Activated T-cell treated with anti-CD3 and anti-CD28 coated beads, Interleukin-2, amount 50 U/mL, for 72 hours (primary cell): Measurements from ENCODE around the gene SEMA3E. TPM values are rescaled to one million over a fixed set of nuclear protein-coding genes. Genes with fewer than 3 reads are reported as not detected.

Experiments used
- ATAC-seq, 2 donors: fragments of 150-1000 bp; cut with Tn5 transposase; replicated peaks in 1 of 2; 2 replicates each; pipeline ENCODE4 v1.10.0; 2021; ENCODE audit warnings: moderate library complexity in 2 of 2, mild to moderate bottlenecking in 1 of 2
- DNase-seq, 2 donors: peaks; one replicate each; pipeline ENCODE4 v3.0.0; 2021 to 2022; ENCODE audit warnings: mixed read lengths in 1 of 2
- H3K27ac Mint-ChIP-seq: one replicate; pipeline ENCODE4 v1.8.0; 2022; ENCODE audit warnings: mild to moderate bottlenecking, moderate library complexity, mixed read lengths
- H3K27me3 Mint-ChIP-seq: one replicate; pipeline ENCODE4 v1.8.0; 2022; ENCODE audit warnings: low read depth, mixed read lengths
- H3K36me3 Mint-ChIP-seq, 2 donors: one replicate each; pipeline ENCODE4 v1.8.0; 2022; ENCODE audit warnings: mixed read lengths in 2 of 2, mild to moderate bottlenecking in 1 of 2; ENCODE audit not compliant: insufficient read depth in 2 of 2
- H3K4me1 Mint-ChIP-seq: one replicate; pipeline ENCODE4 v1.8.0; 2022; ENCODE audit warnings: low read depth, mixed read lengths
- H3K4me3 Mint-ChIP-seq, 2 donors: one replicate each; pipeline ENCODE4 v1.8.0; 2022; ENCODE audit warnings: mild to moderate bottlenecking in 2 of 2, mixed read lengths in 2 of 2, moderate library complexity in 2 of 2
- H3K9me3 Mint-ChIP-seq, 2 donors: one replicate each; pipeline ENCODE4 v1.8.0; 2022; ENCODE audit warnings: mixed read lengths in 2 of 2
- total RNA-seq, 2 donors: library from RNA; stranded (reverse); gene quantifications; one replicate each; pipeline ENCODE4 v1.2.3, GENCODE V29; 2022

Gene SEMA3E
- total RNA-seq, 2 donors from 2014 or later, result not detected

- Mint-ChIP-seq H3K36me3 (no peaks in the 10 kb centered on the region), H3K4me1 (no peaks in the 10 kb centered on the region), H3K4me3 (no peak overlapping the region), H3K9me3 (peaks cover 0 to 3% of the 10 kb centered on the region in 2 donors), H3K27me3 (no peaks in the 10 kb centered on the region), H3K27ac (no peak overlapping the region)
- ATAC-seq (no peak), DNase-seq (no peak)
Measured at GRCh38 chr7:83528925-83529423, 120.0 kb downstream of the SEMA3E start.

GRCh38 chr7:83524277-83525075 lies 124.5 kb downstream of the SEMA3E start:
- Mint-ChIP-seq H3K27ac (no peak overlapping the region), H3K4me1 (no peaks in the 10 kb centered on the region), H3K4me3 (no peak overlapping the region), H3K9me3 (peaks cover 0 to 3% of the 10 kb centered on the region in 2 donors), H3K27me3 (no peaks in the 10 kb centered on the region), H3K36me3 (no peaks in the 10 kb centered on the region)
- ATAC-seq (no peak), DNase-seq (no peak)

- DNase-seq (no peak), ATAC-seq (no peak)
- H3K4me3 Mint-ChIP-seq, result no peak overlapping the region
- H3K4me1 Mint-ChIP-seq, result no peaks in the 10 kb centered on the region
- H3K36me3 Mint-ChIP-seq, result no peaks in the 10 kb centered on the region
- no peak overlapping the region for H3K27ac Mint-ChIP-seq
- no peaks in the 10 kb centered on the region for H3K27me3 Mint-ChIP-seq
- peaks cover 3% of the 10 kb centered on the region in 2 donors for H3K9me3 Mint-ChIP-seq
Measured at GRCh38 chr7:83520726-83521125, 128.2 kb downstream of the SEMA3E start.

- ATAC-seq, result no peak
- Mint-ChIP-seq H3K4me3 (no peak overlapping the region), H3K27me3 (no peaks in the 10 kb centered on the region), H3K9me3 (peaks cover 0 to 3% of the 10 kb centered on the region in 2 donors), H3K36me3 (no peaks in the 10 kb centered on the region), H3K27ac (no peak overlapping the region), H3K4me1 (no peaks in the 10 kb centered on the region)
- no peak for DNase-seq
Measured at GRCh38 chr7:83519240-83519639, 129.7 kb downstream of the SEMA3E start.

GRCh38 chr7:83517035-83517700 lies 131.8 kb downstream of the SEMA3E start:
- Mint-ChIP-seq H3K36me3 (no peaks in the 10 kb centered on the region), H3K4me1 (no peaks in the 10 kb centered on the region), H3K4me3 (no peak overlapping the region), H3K27me3 (no peaks in the 10 kb centered on the region), H3K27ac (no peak overlapping the region), H3K9me3 (peaks cover 0 to 3% of the 10 kb centered on the region in 2 donors)
- ATAC-seq (no peak), DNase-seq (no peak)

- Mint-ChIP-seq H3K36me3 (no peaks in the 10 kb centered on the region), H3K27me3 (no peaks in the 10 kb centered on the region), H3K9me3 (peaks cover 0 to 3% of the 10 kb centered on the region in 2 donors), H3K4me3 (no peak overlapping the region), H3K27ac (no peak overlapping the region), H3K4me1 (no peaks in the 10 kb centered on the region)
- DNase-seq, result no peak
- ATAC-seq, result no peak
Measured at GRCh38 chr7:83514977-83515376, 134.0 kb downstream of the SEMA3E start.

- Mint-ChIP-seq H3K27ac (no peak overlapping the region), H3K4me1 (no peaks in the 10 kb centered on the region), H3K36me3 (no peaks in the 10 kb centered on the region), H3K4me3 (no peak overlapping the region), H3K9me3 (peaks cover 0 to 2% of the 10 kb centered on the region in 2 donors), H3K27me3 (no peaks in the 10 kb centered on the region)
- DNase-seq, result no peak
- no peak for ATAC-seq
Measured at GRCh38 chr7:83509255-83510021, 139.5 kb downstream of the SEMA3E start.

GRCh38 chr7:83504330-83504729 lies 144.6 kb downstream of the SEMA3E start:
- ATAC-seq (no peak), DNase-seq (no peak)
- H3K27ac Mint-ChIP-seq, result no peak overlapping the region
- no peaks in the 10 kb centered on the region for H3K36me3 Mint-ChIP-seq
- peaks cover 2 to 7% of the 10 kb centered on the region in 2 donors for H3K9me3 Mint-ChIP-seq
- no peaks in the 10 kb centered on the region for H3K4me1 Mint-ChIP-seq
- H3K4me3 Mint-ChIP-seq, result no peak overlapping the region
- H3K27me3 Mint-ChIP-seq, result no peaks in the 10 kb centered on the region

GRCh38 chr7:83502636-83503035 lies 146.3 kb downstream of the SEMA3E start:
- ATAC-seq (no peak), DNase-seq (no peak)
- H3K27me3 Mint-ChIP-seq, result no peaks in the 10 kb centered on the region
- H3K4me3 Mint-ChIP-seq, result no peak overlapping the region
- H3K9me3 Mint-ChIP-seq, result peaks cover 2 to 7% of the 10 kb centered on the region in 2 donors
- H3K27ac Mint-ChIP-seq, result no peak overlapping the region
- H3K36me3 Mint-ChIP-seq, result no peaks in the 10 kb centered on the region
- H3K4me1 Mint-ChIP-seq, result no peaks in the 10 kb centered on the region

- Mint-ChIP-seq H3K9me3 (no peaks in the 10 kb centered on the region), H3K4me1 (no peaks in the 10 kb centered on the region), H3K27me3 (no peaks in the 10 kb centered on the region), H3K36me3 (no peaks in the 10 kb centered on the region), H3K27ac (no peak overlapping the region), H3K4me3 (no peak overlapping the region)
- ATAC-seq (no peak), DNase-seq (no peak)
Measured at GRCh38 chr7:83494683-83495082, 154.3 kb downstream of the SEMA3E start.

GRCh38 chr7:83492802-83493201 lies 156.1 kb downstream of the SEMA3E start:
- no peaks in the 10 kb centered on the region for H3K4me1 Mint-ChIP-seq
- H3K36me3 Mint-ChIP-seq, result no peaks in the 10 kb centered on the region
- H3K9me3 Mint-ChIP-seq, result peaks cover 3% of the 10 kb centered on the region in 2 donors
- ATAC-seq (no peak), DNase-seq (no peak)
- no peak overlapping the region for H3K4me3 Mint-ChIP-seq
- H3K27me3 Mint-ChIP-seq, result no peaks in the 10 kb centered on the region
- no peak overlapping the region for H3K27ac Mint-ChIP-seq

- H3K4me3 Mint-ChIP-seq, result no peak overlapping the region
- no peak for DNase-seq
- H3K36me3 Mint-ChIP-seq, result no peaks in the 10 kb centered on the region
- H3K27ac Mint-ChIP-seq, result no peak overlapping the region
- ATAC-seq, result no peak
- H3K27me3 Mint-ChIP-seq, result no peaks in the 10 kb centered on the region
- H3K9me3 Mint-ChIP-seq, result peaks cover 7 to 9% of the 10 kb centered on the region in 2 donors
- no peaks in the 10 kb centered on the region for H3K4me1 Mint-ChIP-seq
Measured at GRCh38 chr7:83487801-83488200, 161.1 kb downstream of the SEMA3E start.

GRCh38 chr7:83486957-83487356 lies 162.0 kb downstream of the SEMA3E start:
- H3K36me3 Mint-ChIP-seq, result no peaks in the 10 kb centered on the region
- peaks cover 9 to 10% of the 10 kb centered on the region in 2 donors for H3K9me3 Mint-ChIP-seq
- no peak overlapping the region for H3K27ac Mint-ChIP-seq
- no peaks in the 10 kb centered on the region for H3K27me3 Mint-ChIP-seq
- H3K4me1 Mint-ChIP-seq, result no peaks in the 10 kb centered on the region
- no peak overlapping the region for H3K4me3 Mint-ChIP-seq
- ATAC-seq, result no peak
- no peak for DNase-seq
